T-cell (primary cell): ENCODE data around the gene PTS. TPM values are rescaled to one million over a fixed set of nuclear protein-coding genes. Genes with fewer than 3 reads are reported as not detected.

Source experiments
- ATAC-seq, 4 experiments: fragments of 200-7000 bp in 3 of 4; fragments of 150-1000 bp in 1 of 4; cut with Tn5 transposase; replicated peaks in 1 of 4; 1 replicate in 3 of 4; 2 replicates in 1 of 4; pipeline ENCODE4 v1.10.0; 2021; ENCODE audit warnings: moderate library complexity in 3 of 4, mild to moderate bottlenecking in 2 of 4, moderate number of reproducible peaks in 1 of 4
- CTCF ChIA-PET, 2 donors: fragments of 300-600 bp; sonication (Branson Sonifier 250); formaldehyde crosslinking; loops; one replicate each; lab custom pipeline; 2022; ENCODE audit warnings: antibody characterized with exemption in 2 of 2; lab: Charles Lee
- POLR2A ChIA-PET, 2 donors: fragments of 300-600 bp; sonication (Branson Sonifier 250); formaldehyde crosslinking; loops; one replicate each; lab custom pipeline; 2022; ENCODE audit warnings: antibody characterized with exemption in 2 of 2; lab: Charles Lee
- DNase-seq, 35 experiments: peaks; one replicate each; pipeline versions ENCODE4 v3.0.0 to v3.0.0-alpha.2; 2013 to 2023
- H3K27ac ChIP-seq: one replicate; pipeline ENCODE4 v1.5.1; 2013; ENCODE audit warnings: low read length
- H3K27me3 ChIP-seq, 2 experiments: replicated peaks in 1 of 2; 1 replicate in 1 of 2; 2 replicates in 1 of 2; pipeline versions ENCODE4 v1.6.1 to v1.7.0; 2013; ENCODE audit warnings: low read length in 1 of 2, mixed read lengths in 1 of 2; ENCODE audit not compliant: control insufficient read depth in 2 of 2, insufficient read depth in 2 of 2; ENCODE audit errors: extremely low read depth in 1 of 2
- H3K36me3 ChIP-seq, 2 donors: 1 replicate in 1 of 2; 2 replicates in 1 of 2; pipeline versions ENCODE4 v1.6.1 to v1.7.0; 2013; ENCODE audit warnings: low read length in 1 of 2; ENCODE audit not compliant: control insufficient read depth in 2 of 2, insufficient read depth in 1 of 2; ENCODE audit errors: extremely low read depth in 1 of 2
- H3K4me1 ChIP-seq, 2 experiments: 1 replicate in 1 of 2; 2 replicates in 1 of 2; pipeline versions ENCODE4 v1.6.1 to v1.7.0; 2013; ENCODE audit warnings: low read length in 2 of 2, mixed read lengths in 1 of 2; ENCODE audit not compliant: insufficient read depth in 2 of 2, control insufficient read depth in 1 of 2; ENCODE audit errors: extremely low read depth in 1 of 2
- H3K4me3 ChIP-seq, 2 donors: 1 replicate in 1 of 2; 2 replicates in 1 of 2; pipeline versions ENCODE4 v1.5.1 to v1.7.0; 2013; ENCODE audit warnings: mild to moderate bottlenecking in 2 of 2, low read length in 1 of 2, moderate library complexity in 1 of 2; ENCODE audit not compliant: control insufficient read depth in 1 of 2; ENCODE audit errors: extremely low read depth in 1 of 2
- H3K9me3 ChIP-seq: 2 replicates; pipeline ENCODE4 v1.7.0; 2013
- H3K27ac Mint-ChIP-seq, 2 donors: one replicate each; pipeline ENCODE4 v1.8.0; 2020 to 2021; ENCODE audit warnings: mild to moderate bottlenecking in 2 of 2, mixed read lengths in 2 of 2
- H3K27me3 Mint-ChIP-seq, 2 donors: one replicate each; pipeline ENCODE4 v1.8.0; 2021 to 2022; ENCODE audit warnings: mixed read lengths in 2 of 2
- H3K36me3 Mint-ChIP-seq: one replicate; pipeline ENCODE4 v1.8.0; 2021; ENCODE audit warnings: mixed read lengths
- H3K4me1 Mint-ChIP-seq, 3 donors: one replicate each; pipeline ENCODE4 v1.8.0; 2020 to 2022; ENCODE audit warnings: mixed read lengths in 3 of 3, mild to moderate bottlenecking in 1 of 3
- H3K4me3 Mint-ChIP-seq, 3 donors: one replicate each; pipeline ENCODE4 v1.8.0; 2020 to 2022; ENCODE audit warnings: mild to moderate bottlenecking in 3 of 3, mixed read lengths in 3 of 3, moderate library complexity in 3 of 3
- H3K9me3 Mint-ChIP-seq, 3 donors: one replicate each; pipeline ENCODE4 v1.8.0; 2020 to 2022; ENCODE audit warnings: mixed read lengths in 3 of 3
- WGBS: methylation state at CpG from one replicate; pipeline ENCODE4 v1.1.5; 2013; ENCODE audit warnings: missing lambda C conversion rate; ENCODE audit not compliant: insufficient coverage; 5-methylcytosine and 5-hydroxymethylcytosine counted together
- total RNA-seq, 35 experiments: library from RNA in 6 of 35; stranded (reverse) in 6 of 35; fragments of 120-200 nt in 1 of 35; gene quantifications; one replicate each; pipeline versions ENCODE4 v1.2.1 to v1.2.4 and lab custom pipeline; 2013 to 2026

The PTS gene
- total RNA-seq, 5 donors from 2014 or later (not counting 1 experiment from before 2014, with no cell fraction given), result 15.1 to 65.8 (median 21.0) TPM

DNA sequence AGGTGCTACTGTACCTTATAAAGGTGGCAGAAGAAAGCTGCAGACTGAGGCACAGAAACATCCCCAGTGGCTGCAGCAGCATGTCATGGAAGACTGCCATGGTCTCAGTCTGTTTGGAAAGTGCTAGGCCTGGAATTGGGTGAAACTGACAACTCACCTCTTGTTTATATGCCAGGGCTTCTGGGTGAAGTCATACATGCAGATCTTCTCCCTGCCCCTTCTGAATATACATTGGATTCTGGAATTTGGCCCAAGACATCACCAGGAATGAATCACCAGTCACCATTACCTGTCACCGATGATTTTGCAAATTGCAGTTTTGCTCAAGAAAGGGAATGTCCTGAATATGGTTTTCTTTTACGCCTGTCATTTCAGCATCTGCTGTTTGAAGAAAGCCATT is 34.3 kb downstream of the PTS start, which contains the start of gene PLET1:
Gene PLET1 (minus strand): TSS at position 371 of the 400 bp plus-strand sequence. CDS start 271 bp downstream, at position 100.
- H3K9me3 Mint-ChIP-seq, result no peaks in the 10 kb centered on the region
- DNase-seq (no peak), ATAC-seq (no peak)
- no peak within 1 kb of the TSS for H3K27ac Mint-ChIP-seq
- Histone ChIP-seq H3K4me3 (no peak within 1 kb of the TSS), H3K9me3 (no peaks in the 10 kb centered on the region), H3K27ac (no peak within 1 kb of the TSS), H3K36me3 (no peaks in the 10 kb centered on the region), H3K27me3 (no peaks in the 10 kb centered on the region), H3K4me1 (no peaks in the 10 kb centered on the region)
- H3K27me3 Mint-ChIP-seq, result no peaks in the 10 kb centered on the region
- no peak within 1 kb of the TSS for H3K4me3 Mint-ChIP-seq
- no peaks in the 10 kb centered on the region for H3K4me1 Mint-ChIP-seq
- ChIA-PET CTCF (no interaction called here), POLR2A (no interaction called here)
- WGBS, result no CpG with 5 or more reads among the region's 2 CpGs
- H3K36me3 Mint-ChIP-seq, result peaks cover 12% of the 10 kb centered on the region

GRCh38 chr11:112265659-112266409 is 39.6 kb downstream of the PTS start:
- no peak for ATAC-seq
- no peaks in the 10 kb centered on the region for H3K9me3 ChIP-seq
- H3K27ac ChIP-seq, result no peak overlapping the region
- DNase-seq, result no peak
- Mint-ChIP-seq H3K9me3 (no peaks in the 10 kb centered on the region), H3K36me3 (peaks cover under 1% of the 10 kb centered on the region), H3K27me3 (no peaks in the 10 kb centered on the region), H3K27ac (no peak overlapping the region), H3K4me1 (no peaks in the 10 kb centered on the region), H3K4me3 (no peak overlapping the region)
- H3K4me3 ChIP-seq, result no peak overlapping the region
- H3K27me3 ChIP-seq, result no peaks in the 10 kb centered on the region
- ChIA-PET POLR2A (no interaction called here), CTCF (no interaction called here)
- WGBS, result 58% methylated on average over 4 of the region's 11 CpGs
- H3K4me1 ChIP-seq, result no peaks in the 10 kb centered on the region
- no peaks in the 10 kb centered on the region for H3K36me3 ChIP-seq

DNA sequence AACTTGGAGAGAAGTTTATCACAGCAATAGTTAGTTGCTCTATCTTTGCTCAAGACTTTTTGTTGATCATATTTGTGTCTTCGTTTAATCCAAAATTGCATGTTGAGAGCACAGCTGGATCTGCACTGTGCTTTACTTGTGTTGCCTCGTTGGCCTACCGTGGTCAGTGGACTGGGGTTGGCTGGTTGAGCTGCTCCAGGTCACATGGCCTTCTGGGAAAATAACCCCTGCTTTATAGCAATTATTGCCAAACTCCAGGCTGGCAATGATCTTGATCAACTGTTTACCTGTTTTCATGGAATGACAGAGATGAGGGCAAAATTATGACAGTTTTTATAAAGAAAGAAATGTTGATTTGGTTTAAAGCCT is 40.2 kb downstream of the PTS start:
- H3K4me3 Mint-ChIP-seq, result no peak overlapping the region

DNA sequence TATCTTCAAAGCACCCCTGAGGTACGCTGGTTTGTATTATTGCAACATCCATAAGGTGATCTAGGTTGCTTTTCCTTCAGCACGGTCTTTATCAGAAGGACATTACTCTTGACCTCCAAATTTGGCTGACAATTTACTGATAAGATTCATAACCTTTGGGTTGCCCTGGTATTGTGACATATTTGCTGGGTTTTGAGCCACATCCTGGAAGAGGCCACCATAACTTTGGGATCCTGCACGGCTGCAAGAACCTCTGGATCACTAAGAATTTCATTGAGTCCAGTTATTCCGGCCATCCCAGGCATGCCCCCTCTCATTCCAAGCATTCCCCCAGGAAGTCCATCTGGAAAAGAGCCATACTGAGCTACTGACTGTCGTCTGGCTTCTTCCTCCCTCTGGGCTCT is 41.0 kb downstream of the PTS start:
- Histone ChIP-seq H3K4me3 (no peak overlapping the region), H3K27ac (no peak overlapping the region), H3K36me3 (no peaks in the 10 kb centered on the region), H3K27me3 (no peaks in the 10 kb centered on the region), H3K4me1 (no peaks in the 10 kb centered on the region), H3K9me3 (no peaks in the 10 kb centered on the region)
- Mint-ChIP-seq H3K4me1 (no peaks in the 10 kb centered on the region), H3K9me3 (no peaks in the 10 kb centered on the region), H3K27me3 (no peaks in the 10 kb centered on the region), H3K36me3 (peaks cover 2% of the 10 kb centered on the region), H3K27ac (no peak overlapping the region), H3K4me3 (no peak overlapping the region)
- WGBS, result 95% methylated on average over 4 of the region's 5 CpGs
- ATAC-seq (no peak), DNase-seq (no peak)
- CTCF ChIA-PET, result no interaction called here
- POLR2A ChIA-PET, result no interaction called here

More for the DNA sequence above, 40.2 kb downstream of the PTS start:
- no peaks in the 10 kb centered on the region for H3K36me3 ChIP-seq
- Mint-ChIP-seq H3K27me3 (no peaks in the 10 kb centered on the region), H3K27ac (no peak overlapping the region), H3K36me3 (peaks cover 2% of the 10 kb centered on the region), H3K4me1 (no peaks in the 10 kb centered on the region), H3K9me3 (no peaks in the 10 kb centered on the region)
- ChIA-PET POLR2A (no interaction called here), CTCF (no interaction called here)
- no peaks in the 10 kb centered on the region for H3K27me3 ChIP-seq
- ATAC-seq (no peak), DNase-seq (no peak)
- H3K27ac ChIP-seq, result no peak overlapping the region
- no peaks in the 10 kb centered on the region for H3K9me3 ChIP-seq
- H3K4me1 ChIP-seq, result no peaks in the 10 kb centered on the region
- 80% methylated on average over 1 of the region's 3 CpGs for WGBS
- H3K4me3 ChIP-seq, result no peak overlapping the region

DNA sequence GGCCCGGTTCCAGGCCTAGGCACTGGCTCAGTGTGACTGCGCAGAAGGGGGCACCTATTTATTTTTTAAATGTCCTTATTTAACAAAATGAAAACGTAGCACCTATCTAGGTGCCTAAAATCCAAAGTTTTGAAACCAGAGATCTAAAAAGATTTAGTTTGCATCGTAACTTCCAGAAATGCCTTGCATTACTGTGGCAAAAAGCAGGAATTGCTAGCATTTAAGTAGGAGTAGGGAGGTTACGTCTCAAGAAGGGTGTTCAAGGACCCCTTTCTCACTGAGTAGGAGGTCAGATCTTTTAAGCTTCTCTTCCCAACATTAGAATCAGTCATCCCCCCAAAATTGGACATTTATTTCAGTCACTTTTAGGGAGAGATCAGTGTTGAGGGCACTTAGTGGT is 42.2 kb downstream of the PTS start:
- Histone ChIP-seq H3K4me1 (no peaks in the 10 kb centered on the region), H3K4me3 (no peak overlapping the region), H3K36me3 (no peaks in the 10 kb centered on the region), H3K9me3 (no peaks in the 10 kb centered on the region), H3K27ac (no peak overlapping the region), H3K27me3 (no peaks in the 10 kb centered on the region)
- no CpG with 5 or more reads among the region's 5 CpGs for WGBS
- DNase-seq (no peak), ATAC-seq (no peak)
- no peaks in the 10 kb centered on the region for H3K27me3 Mint-ChIP-seq
- H3K36me3 Mint-ChIP-seq, result peaks cover 6% of the 10 kb centered on the region
- no peak overlapping the region for H3K27ac Mint-ChIP-seq
- H3K4me1 Mint-ChIP-seq, result no peaks in the 10 kb centered on the region
- H3K9me3 Mint-ChIP-seq, result no peaks in the 10 kb centered on the region
- ChIA-PET CTCF (no interaction called here), POLR2A (no interaction called here)
- H3K4me3 Mint-ChIP-seq, result no peak overlapping the region

DNA sequence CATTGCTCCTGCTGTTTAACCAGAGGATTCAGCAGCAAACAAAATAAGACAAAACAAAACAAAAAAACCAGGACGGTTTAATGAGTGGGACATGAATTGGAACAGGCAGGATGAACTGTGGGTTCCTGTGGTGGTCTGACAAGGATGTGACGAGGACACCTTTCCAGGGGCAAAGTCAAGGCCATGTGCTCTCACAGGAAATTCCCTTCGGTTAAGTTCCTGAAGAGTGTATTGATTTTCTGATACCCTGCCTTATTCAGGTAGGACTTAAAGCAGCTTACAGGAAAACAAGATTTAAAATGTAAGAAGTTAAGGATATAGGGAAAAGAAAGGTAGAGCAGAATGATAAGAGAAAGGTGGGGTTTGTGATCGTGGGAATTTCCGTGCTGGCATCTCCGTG is 42.9 kb downstream of the PTS start:
- H3K4me1 ChIP-seq, result no peaks in the 10 kb centered on the region
- ATAC-seq, result no peak
- H3K36me3 ChIP-seq, result no peaks in the 10 kb centered on the region
- WGBS, result 30% methylated on average over 2 of the region's 6 CpGs
- no peak overlapping the region for H3K27ac Mint-ChIP-seq
- H3K4me3 ChIP-seq, result no peak overlapping the region
- no peak overlapping the region for H3K4me3 Mint-ChIP-seq
- CTCF ChIA-PET, result interaction anchor here in 1 of 2 donors (0.9 kb wide), 1 partner anchor 11 kb away, joined by 4 read pairs; no protein-coding TSS in a partner anchor
- H3K4me1 Mint-ChIP-seq, result no peaks in the 10 kb centered on the region
- no peaks in the 10 kb centered on the region for H3K9me3 Mint-ChIP-seq
- H3K27ac ChIP-seq, result no peak overlapping the region
- no peaks in the 10 kb centered on the region for H3K27me3 Mint-ChIP-seq
- H3K27me3 ChIP-seq, result no peaks in the 10 kb centered on the region
- DNase-seq, result no peak
- peaks cover 6% of the 10 kb centered on the region for H3K36me3 Mint-ChIP-seq
- POLR2A ChIA-PET, result no interaction called here
- H3K9me3 ChIP-seq, result no peaks in the 10 kb centered on the region
